Activated naive CD4-positive, alpha-beta T cell treated with anti-CD3 and anti-CD28 coated beads, Interleukin-2, amount 50 U/mL, for 72 hours (primary cell): ENCODE data around the gene FBL. TPM values are rescaled to one million over a fixed set of nuclear protein-coding genes. Genes with fewer than 3 reads are reported as not detected.
A peak's percentile ranks its signal among the peaks of the same experiment; 100 is the strongest.
"Not testable (repeated sequence)": the region's sequence is repeated elsewhere in the genome, so short reads cannot be mapped to it uniquely, and the experiment has no call there.

Experiments
- ATAC-seq, 2 donors: fragments of 150-1000 bp; cut with Tn5 transposase; 2 replicates each; pipeline ENCODE4 v1.10.0; 2021; ENCODE audit warnings: mild to moderate bottlenecking in 2 of 2, moderate library complexity in 2 of 2
- DNase-seq, 2 donors: peaks; one replicate each; pipeline ENCODE4 v3.0.0; 2021 to 2022; ENCODE audit warnings: low spot score in 2 of 2
- H3K27ac Mint-ChIP-seq, 2 donors: one replicate each; pipeline ENCODE4 v1.8.0; 2022; ENCODE audit warnings: mild to moderate bottlenecking in 2 of 2, mixed read lengths in 2 of 2
- H3K36me3 Mint-ChIP-seq, 2 donors: one replicate each; pipeline ENCODE4 v1.8.0; 2022; ENCODE audit warnings: mixed read lengths in 2 of 2
- H3K9me3 Mint-ChIP-seq, 2 donors: one replicate each; pipeline ENCODE4 v1.8.0; 2022; ENCODE audit warnings: mixed read lengths in 2 of 2
- total RNA-seq, 2 donors: library from RNA; stranded (reverse); gene quantifications; one replicate each; pipeline ENCODE4 v1.2.3, GENCODE V29; 2022

FBL gene
- total RNA-seq, 2 donors from 2014 or later = 515 to 771 TPM

GRCh38 chr19:39820696-39821095, 25.5 kb downstream of the FBL start:
- Mint-ChIP-seq H3K27ac (no peak overlapping the region), H3K9me3 (no peaks in the 10 kb centered on the region), H3K36me3 (no peaks in the 10 kb centered on the region)
- ATAC-seq (no peak), DNase-seq (no peak)

- Mint-ChIP-seq H3K27ac (peak overlapping the region in 1 of 2 donors; percentile 46), H3K9me3 (no peaks in the 10 kb centered on the region), H3K36me3 (no peaks in the 10 kb centered on the region)
- ATAC-seq (no peak), DNase-seq (no peak)
Observed at GRCh38 chr19:39819786-39820185, 26.4 kb downstream of the FBL start.

GRCh38 chr19:39818626-39819097, 27.5 kb downstream of the FBL start:
- DNase-seq (no peak), ATAC-seq (no peak)
- peak overlapping the region; percentile 46 to 73 for H3K27ac Mint-ChIP-seq
- H3K36me3 Mint-ChIP-seq = no peaks in the 10 kb centered on the region
- H3K9me3 Mint-ChIP-seq = no peaks in the 10 kb centered on the region

- no peak for DNase-seq
- Mint-ChIP-seq H3K27ac (no peak overlapping the region), H3K9me3 (no peaks in the 10 kb centered on the region), H3K36me3 (no peaks in the 10 kb centered on the region)
- no peak for ATAC-seq
Observed at GRCh38 chr19:39817888-39818561, 28.2 kb downstream of the FBL start.

- DNase-seq (no peak), ATAC-seq (no peak)
Observed at GRCh38 chr19:39816287-39817048, 29.7 kb downstream of the FBL start.

GRCh38 chr19:39814595-39814994, 31.6 kb downstream of the FBL start:
- DNase-seq (no peak), ATAC-seq (no peak)
- H3K36me3 Mint-ChIP-seq = no peaks in the 10 kb centered on the region

More at GRCh38 chr19:39816287-39817048, 29.7 kb downstream of the FBL start:
- H3K9me3 Mint-ChIP-seq = no peaks in the 10 kb centered on the region
- peak overlapping the region; percentile 69 to 72 for H3K27ac Mint-ChIP-seq
- no peaks in the 10 kb centered on the region for H3K36me3 Mint-ChIP-seq

GRCh38 chr19:39814111-39814510, 32.1 kb downstream of the FBL start:
- not testable (repeated sequence) for H3K36me3 Mint-ChIP-seq, DNase-seq, H3K27ac Mint-ChIP-seq, H3K9me3 Mint-ChIP-seq, ATAC-seq

More at GRCh38 chr19:39814595-39814994, 31.6 kb downstream of the FBL start:
- Mint-ChIP-seq H3K9me3 (no peaks in the 10 kb centered on the region), H3K27ac (no peak overlapping the region)

- DNase-seq = no peak
- H3K27ac Mint-ChIP-seq = no peak overlapping the region
- ATAC-seq = no peak
- no peaks in the 10 kb centered on the region for H3K9me3 Mint-ChIP-seq
- H3K36me3 Mint-ChIP-seq = no peaks in the 10 kb centered on the region
Observed at GRCh38 chr19:39813264-39813993, 32.8 kb downstream of the FBL start.

- ATAC-seq (no peak), DNase-seq (no peak)
- H3K27ac Mint-ChIP-seq = no peak overlapping the region
- no peaks in the 10 kb centered on the region for H3K9me3 Mint-ChIP-seq
- H3K36me3 Mint-ChIP-seq = no peaks in the 10 kb centered on the region
Observed at GRCh38 chr19:39811064-39811463, 35.1 kb downstream of the FBL start.

GRCh38 chr19:39810424-39810823, 35.8 kb downstream of the FBL start:
- ATAC-seq (no peak), DNase-seq (no peak)
- Mint-ChIP-seq H3K9me3 (no peaks in the 10 kb centered on the region), H3K27ac (no peak overlapping the region), H3K36me3 (no peaks in the 10 kb centered on the region)

GRCh38 chr19:39809368-39809767, 36.8 kb downstream of the FBL start:
- no peaks in the 10 kb centered on the region for H3K36me3 Mint-ChIP-seq
- DNase-seq (no peak), ATAC-seq (no peak)
- H3K9me3 Mint-ChIP-seq = no peaks in the 10 kb centered on the region
- no peak overlapping the region for H3K27ac Mint-ChIP-seq

- DNase-seq, H3K9me3 Mint-ChIP-seq, ATAC-seq, H3K36me3 Mint-ChIP-seq: not testable (repeated sequence)
- H3K27ac Mint-ChIP-seq = peak overlapping the region in 1 of 2 donors; percentile 51
Observed at GRCh38 chr19:39808688-39809087, 37.5 kb downstream of the FBL start.

GRCh38 chr19:39807846-39808364, 38.3 kb downstream of the FBL start:
- no peaks in the 10 kb centered on the region for H3K9me3 Mint-ChIP-seq
- no peak for ATAC-seq

GRCh38 chr19:39805104-39805503, 41.1 kb downstream of the FBL start:
- no peak overlapping the region for H3K27ac Mint-ChIP-seq
- DNase-seq (no peak), ATAC-seq (no peak)
- H3K9me3 Mint-ChIP-seq = no peaks in the 10 kb centered on the region
- H3K36me3 Mint-ChIP-seq = no peaks in the 10 kb centered on the region

More at GRCh38 chr19:39807846-39808364, 38.3 kb downstream of the FBL start:
- H3K36me3 Mint-ChIP-seq = no peaks in the 10 kb centered on the region
- no peak for DNase-seq
- no peak overlapping the region for H3K27ac Mint-ChIP-seq

GRCh38 chr19:39802958-39803357, 43.2 kb downstream of the FBL start:
- Mint-ChIP-seq H3K36me3 (no peaks in the 10 kb centered on the region), H3K27ac (no peak overlapping the region), H3K9me3 (no peaks in the 10 kb centered on the region)
- DNase-seq (no peak), ATAC-seq (no peak)

- no peak overlapping the region for H3K27ac Mint-ChIP-seq
- H3K36me3 Mint-ChIP-seq = no peaks in the 10 kb centered on the region
- DNase-seq (no peak), ATAC-seq (no peak)
- H3K9me3 Mint-ChIP-seq = no peaks in the 10 kb centered on the region
Observed at GRCh38 chr19:39797083-39797482, 49.1 kb downstream of the FBL start.

- Mint-ChIP-seq H3K27ac (no peak overlapping the region), H3K9me3 (no peaks in the 10 kb centered on the region), H3K36me3 (no peaks in the 10 kb centered on the region)
- DNase-seq = no peak
- no peak for ATAC-seq
Observed at GRCh38 chr19:39796000-39796498, 50.1 kb downstream of the FBL start.
